Uterus (tissue), 4 donors: ENCODE data around the gene PAK2. TPM values are rescaled to one million over a fixed set of nuclear protein-coding genes. Genes with fewer than 3 reads are reported as not detected.
"Not testable (repeated sequence)": the region's sequence is repeated elsewhere in the genome, so short reads cannot be mapped to it uniquely, and the experiment has no call there.

Experiments used
- DNase-seq, 2 donors: peaks; one replicate each; pipeline ENCODE4 v3.0.0-alpha.2; 2019 to 2020
- H3K27ac ChIP-seq, 2 donors: fragments of 200-600 bp; sonication (generic); 1 replicate in 1 of 2; 2 replicates in 1 of 2; pipeline ENCODE4 v1.5.1; 2016 to 2018
- H3K27me3 ChIP-seq, 2 donors: fragments of 200-600 bp; sonication (generic); one replicate each; pipeline ENCODE4 v1.5.1; 2018 to 2019; ENCODE audit warnings: control low read depth in 1 of 2
- H3K36me3 ChIP-seq, 2 donors: fragments of 200-600 bp; sonication (generic); one replicate each; pipeline ENCODE4 v1.5.1; 2019; ENCODE audit warnings: control low read depth in 1 of 2
- H3K4me1 ChIP-seq, 2 donors: fragments of 200-600 bp; sonication (generic); one replicate each; pipeline ENCODE4 v1.5.1; 2018 to 2019; ENCODE audit warnings: control low read depth in 1 of 2
- H3K4me3 ChIP-seq, 2 donors: fragments of 200-600 bp; sonication (generic); 1 replicate in 1 of 2; 2 replicates in 1 of 2; pipeline ENCODE4 v1.5.1; 2018 to 2019; ENCODE audit warnings: mild to moderate bottlenecking in 1 of 2
- H3K9me3 ChIP-seq, 2 donors: fragments of 200-600 bp; sonication (generic); one replicate each; pipeline ENCODE4 v1.5.1; 2019; ENCODE audit warnings: control low read depth in 1 of 2
- POLR2A ChIP-seq, 2 donors: fragments of 450-650 bp; IDR thresholded peaks; one replicate each; pipeline ENCODE4 v1.6.1; 2016; ENCODE audit warnings: antibody characterized with exemption in 2 of 2, mild to moderate bottlenecking in 1 of 2, moderate library complexity in 1 of 2
- intact Hi-C: fragments of 100-400 bp; cut with DNase I; formaldehyde crosslinking; loops from one replicate; pipeline ENCODE4 v1.15.1; 2023; ENCODE audit warnings: low total_unique reads
- total RNA-seq, 4 donors: library from RNA; depleted of rRNA in 3 of 4; stranded (reverse); fragments of >200 nt in 3 of 4; gene quantifications; one replicate each; pipeline versions ENCODE4 v1.1.0 to v1.2.4, GENCODE V29; 2014 to 2023
- TF ChIP-seq, protein P1 (sequence below), 4 experiments: fragments of 200-600 bp in 2 of 4; fragments of 450-650 bp in 2 of 4; sonication (generic) in 2 of 4; IDR thresholded peaks; one replicate each; pipeline ENCODE4 v1.5.1; 2016 to 2019; ENCODE audit warnings: antibody characterized with exemption in 4 of 4, mild to moderate bottlenecking in 2 of 4, moderate library complexity in 1 of 4
- donor health status: DM: yes; HTN: yes; CAD: no.

The PAK2 gene
- total RNA-seq, 4 donors from 2014 or later, result 22.1 to 65.8 (median 49.5) TPM

GRCh38 chr3:196849180-196849741 is 109.6 kb downstream of the PAK2 start:
- no peaks in the 10 kb centered on the region for H3K4me1 ChIP-seq
- H3K27ac ChIP-seq, result no peak overlapping the region
- intact Hi-C loops, result loop anchor here (10.0 kb wide), 1 partner anchor 126 kb away; no protein-coding TSS in a partner anchor
- DNase-seq, result no peak
- no peaks in the 10 kb centered on the region for H3K27me3 ChIP-seq
- no peaks in the 10 kb centered on the region for H3K9me3 ChIP-seq
- H3K36me3 ChIP-seq, result no peaks in the 10 kb centered on the region
- no peak overlapping the region for H3K4me3 ChIP-seq
- TF ChIP-seq, protein P1, sequence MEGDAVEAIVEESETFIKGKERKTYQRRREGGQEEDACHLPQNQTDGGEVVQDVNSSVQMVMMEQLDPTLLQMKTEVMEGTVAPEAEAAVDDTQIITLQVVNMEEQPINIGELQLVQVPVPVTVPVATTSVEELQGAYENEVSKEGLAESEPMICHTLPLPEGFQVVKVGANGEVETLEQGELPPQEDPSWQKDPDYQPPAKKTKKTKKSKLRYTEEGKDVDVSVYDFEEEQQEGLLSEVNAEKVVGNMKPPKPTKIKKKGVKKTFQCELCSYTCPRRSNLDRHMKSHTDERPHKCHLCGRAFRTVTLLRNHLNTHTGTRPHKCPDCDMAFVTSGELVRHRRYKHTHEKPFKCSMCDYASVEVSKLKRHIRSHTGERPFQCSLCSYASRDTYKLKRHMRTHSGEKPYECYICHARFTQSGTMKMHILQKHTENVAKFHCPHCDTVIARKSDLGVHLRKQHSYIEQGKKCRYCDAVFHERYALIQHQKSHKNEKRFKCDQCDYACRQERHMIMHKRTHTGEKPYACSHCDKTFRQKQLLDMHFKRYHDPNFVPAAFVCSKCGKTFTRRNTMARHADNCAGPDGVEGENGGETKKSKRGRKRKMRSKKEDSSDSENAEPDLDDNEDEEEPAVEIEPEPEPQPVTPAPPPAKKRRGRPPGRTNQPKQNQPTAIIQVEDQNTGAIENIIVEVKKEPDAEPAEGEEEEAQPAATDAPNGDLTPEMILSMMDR (IDR thresholded peaks at IDR 0.05), result no peak

DNA sequence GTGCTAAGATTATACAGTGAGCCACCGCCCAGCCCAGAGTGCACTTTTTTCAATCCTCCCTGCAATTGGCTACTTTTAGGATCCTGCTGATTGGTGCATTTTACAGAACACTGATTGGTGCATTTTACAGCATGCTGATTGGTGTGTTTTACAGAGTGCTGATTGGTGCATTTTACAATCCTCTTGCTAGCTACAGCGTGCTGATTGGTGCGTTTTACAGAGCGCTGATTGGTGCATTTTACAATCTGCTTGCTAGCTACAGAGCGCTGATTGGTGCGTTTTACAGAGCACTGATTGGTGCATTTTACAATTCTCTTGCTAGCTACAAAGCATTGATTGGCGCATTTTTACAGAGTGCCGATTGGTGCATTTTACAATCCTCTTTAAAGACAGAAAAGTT is 123.3 kb downstream of the PAK2 start:
- H3K36me3 ChIP-seq, H3K9me3 ChIP-seq, H3K4me1 ChIP-seq, H3K27ac ChIP-seq, intact Hi-C loops, H3K27me3 ChIP-seq, DNase-seq, H3K4me3 ChIP-seq: not testable (repeated sequence)

GRCh38 chr3:196867155-196867506 is 127.5 kb downstream of the PAK2 start:
- Histone ChIP-seq H3K4me3 (peak overlapping the region; percentile 83 to 93), H3K9me3 (no peaks in the 10 kb centered on the region), H3K27me3 (no peaks in the 10 kb centered on the region), H3K4me1 (peaks cover 0 to 6% of the 10 kb centered on the region in 2 donors), H3K36me3 (no peaks in the 10 kb centered on the region), H3K27ac (peak overlapping the region; percentile 77 to 91)
- no peak for TF ChIP-seq POLR2A (IDR thresholded peaks at IDR 0.05)
- TF ChIP-seq, protein P1 (IDR thresholded peaks at IDR 0.05), result no peak
- DNase-seq, result no peak
- intact Hi-C loops, result no loop called here

- Histone ChIP-seq H3K27ac (peak within 1 kb of the TSS; percentile 77 to 91), H3K36me3 (no peaks in the 10 kb centered on the region), H3K4me3 (peak within 1 kb of the TSS; percentile 83 to 93), H3K27me3 (no peaks in the 10 kb centered on the region), H3K9me3 (no peaks in the 10 kb centered on the region), H3K4me1 (peaks cover 0 to 6% of the 10 kb centered on the region in 2 donors)
- TF ChIP-seq, protein P1 (IDR thresholded peaks at IDR 0.05), result no peak
- peak; percentile 64 to 95 for TF ChIP-seq POLR2A (IDR thresholded peaks at IDR 0.05)
- DNase-seq, result peak; percentile 84 to 91
- intact Hi-C loops, result no loop called here
Observed at GRCh38 chr3:196867507-196868296, 128.0 kb downstream of the PAK2 start, which contains the start of gene SENP5. SENP5 (plus strand) TSS chr3:196867920; CDS start chr3:196885182, 17,262 bp downstream.

DNA sequence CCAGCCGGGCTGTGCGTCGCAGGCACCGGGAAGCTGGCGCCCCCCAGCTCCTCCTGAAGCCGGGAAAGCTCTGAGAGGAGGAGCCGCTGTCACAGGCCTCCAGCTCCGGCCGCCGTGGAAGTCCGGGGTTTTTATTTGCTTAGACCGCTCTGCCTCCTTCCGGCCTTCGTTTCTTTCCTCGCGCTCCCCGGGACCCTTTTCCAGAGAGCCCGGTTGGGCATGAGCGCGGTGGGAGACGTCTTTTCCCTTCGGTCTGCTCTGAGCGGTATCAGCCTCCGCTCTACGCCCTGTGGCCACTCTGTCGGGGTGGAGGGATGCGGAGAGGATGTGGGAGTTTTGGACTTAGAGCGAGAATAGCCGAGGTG is 128.6 kb downstream of the PAK2 start:
- Histone ChIP-seq H3K27me3 (no peaks in the 10 kb centered on the region), H3K27ac (peak overlapping the region; percentile 77 to 91), H3K36me3 (no peaks in the 10 kb centered on the region), H3K4me1 (peaks cover 0 to 6% of the 10 kb centered on the region in 2 donors), H3K9me3 (no peaks in the 10 kb centered on the region), H3K4me3 (peak overlapping the region; percentile 83 to 93)
- TF ChIP-seq, protein P1 (IDR thresholded peaks at IDR 0.05), result no peak
- TF ChIP-seq POLR2A (IDR thresholded peaks at IDR 0.05), result no peak
- intact Hi-C loops, result no loop called here
- DNase-seq, result no peak
